LNCaP clone FGC (cell line): ENCODE measurements around the gene ASPN.

Experiments used
- DNase-seq: peaks from one replicate; pipeline ENCODE4 v3.0.0-alpha.2; 2011; ENCODE audit warnings: low read depth
- H3K4me3 ChIP-seq: 2 replicates; pipeline ENCODE4 v1.5.1; 2011; ENCODE audit warnings: mild to moderate bottlenecking, low read depth, low read length, control low read depth
- CTCF ChIP-seq: IDR thresholded peaks from 2 replicates; pipeline ENCODE4 v1.5.1; 2012; ENCODE audit warnings: mild to moderate bottlenecking; ENCODE audit not compliant: control insufficient read depth, insufficient read depth; ENCODE audit errors: extremely low read depth

Gene ASPN

DNA sequence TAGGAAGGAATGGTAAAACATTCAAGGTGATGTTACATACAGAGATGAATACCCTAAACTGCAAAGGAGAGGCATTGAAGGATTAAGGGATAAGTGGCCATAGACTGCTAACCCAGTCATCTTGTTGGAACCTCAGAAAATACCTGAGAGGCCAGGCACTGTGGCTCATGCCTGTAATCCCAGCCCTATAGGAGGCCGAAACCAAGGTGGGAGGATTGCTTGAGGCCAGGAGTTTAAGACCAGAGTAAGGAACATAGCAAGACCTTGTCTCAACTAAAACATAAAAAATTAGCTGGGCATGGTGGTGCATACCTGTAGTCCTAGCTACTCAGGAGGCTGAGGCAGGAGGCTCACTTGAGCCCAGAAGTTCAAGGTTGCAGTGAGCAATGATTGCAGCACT is 42.6 kb upstream of the ASPN start:
- no peak overlapping the region for H3K4me3 ChIP-seq
- DNase-seq: no peak
- TF ChIP-seq CTCF: no peak

DNA sequence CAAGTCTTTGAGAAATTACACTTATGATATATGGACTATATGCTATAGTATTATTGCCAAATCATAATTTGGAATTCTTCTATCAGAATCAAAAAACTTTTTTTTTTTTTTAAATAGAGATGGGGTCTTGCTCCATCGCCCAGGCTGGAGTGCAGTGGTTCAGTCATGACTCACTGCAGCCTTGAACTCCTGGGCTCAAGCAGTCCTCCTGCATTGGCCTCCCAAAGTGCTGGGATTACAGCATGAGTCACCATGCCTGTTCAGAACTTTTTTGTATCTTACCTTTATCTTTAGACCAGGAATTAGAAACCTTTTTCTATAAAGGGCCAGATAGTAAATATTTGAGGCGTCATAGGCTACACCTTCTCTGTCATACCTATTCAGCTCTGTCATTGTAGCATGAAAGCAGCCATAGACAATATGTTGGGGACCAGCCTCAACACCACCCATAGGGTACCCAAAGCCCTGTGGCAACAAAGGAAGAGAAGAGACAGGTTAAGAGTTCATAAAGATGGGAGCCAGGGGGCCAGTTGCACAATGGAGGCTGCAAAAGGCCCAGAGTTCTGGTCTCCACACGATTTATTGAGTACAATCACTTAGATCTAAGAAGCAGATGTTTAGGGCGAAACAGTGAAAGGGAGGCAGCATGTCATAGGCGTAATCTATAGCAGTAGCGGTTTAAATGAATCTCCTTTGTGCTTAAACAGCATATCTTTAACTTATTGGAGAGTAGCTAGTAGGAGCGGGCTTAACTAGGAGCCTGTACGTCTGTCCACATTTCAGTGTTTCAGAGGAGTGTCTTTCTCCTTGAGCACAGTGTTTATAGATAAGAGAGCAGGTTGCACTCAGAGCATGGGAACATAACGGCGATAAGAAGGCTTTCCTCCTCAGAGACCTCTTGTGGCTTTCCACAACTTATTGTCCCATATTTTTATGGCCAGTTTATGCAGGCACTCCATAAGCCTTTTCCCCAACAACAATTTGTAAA is 41.0 kb upstream of the ASPN start:
- no peak for TF ChIP-seq CTCF
- no peak overlapping the region for H3K4me3 ChIP-seq
- DNase-seq: no peak

DNA sequence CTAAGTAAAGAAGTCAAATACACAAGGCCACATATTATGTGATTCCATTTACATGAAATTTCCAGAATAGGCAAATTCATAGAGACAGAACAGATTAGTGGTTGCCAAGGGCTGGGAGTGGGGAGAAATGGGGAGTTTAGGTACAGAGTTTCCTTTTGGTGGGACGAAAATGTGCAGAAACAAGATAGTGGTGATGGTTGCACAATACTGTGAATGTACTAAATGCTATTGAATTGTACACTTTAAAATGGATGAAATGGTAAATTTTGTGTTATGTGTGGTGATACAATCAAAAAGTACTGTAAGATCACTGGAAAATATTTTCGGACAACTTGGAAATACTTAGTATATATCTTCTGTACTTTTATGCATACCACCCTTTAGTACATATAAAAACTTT is 38.5 kb upstream of the ASPN start:
- no peak overlapping the region for H3K4me3 ChIP-seq
- no peak for TF ChIP-seq CTCF
- no peak for DNase-seq

- DNase-seq: no peak
- H3K4me3 ChIP-seq: no peak overlapping the region
- no peak for TF ChIP-seq CTCF
Observed at GRCh38 chr9:92518199-92518598, 35.9 kb upstream of the ASPN start.

- H3K4me3 ChIP-seq: no peak overlapping the region
- DNase-seq: no peak
Observed at GRCh38 chr9:92517046-92517445, 34.7 kb upstream of the ASPN start.

DNA sequence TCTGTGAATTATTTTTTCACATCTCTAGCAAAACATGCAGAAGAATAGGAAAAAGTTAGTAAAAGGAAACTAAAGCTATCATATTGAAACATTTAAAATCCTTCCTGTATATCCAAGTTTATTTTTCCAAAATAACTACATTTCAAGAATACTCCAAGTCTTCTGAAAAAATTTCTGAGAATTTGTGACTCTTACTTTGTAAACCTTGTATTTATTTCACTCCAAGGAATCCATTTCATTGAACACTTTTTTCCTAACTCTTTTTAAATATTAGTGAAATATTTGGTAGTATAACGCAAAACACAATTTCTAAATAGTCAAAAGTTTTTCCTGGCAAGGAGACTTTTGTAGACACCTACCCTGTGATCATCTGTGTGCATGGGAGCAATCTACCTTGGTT is 34.2 kb upstream of the ASPN start:
- no peak for TF ChIP-seq CTCF
- DNase-seq: no peak
- no peak overlapping the region for H3K4me3 ChIP-seq

More at GRCh38 chr9:92517046-92517445, 34.7 kb upstream of the ASPN start:
- TF ChIP-seq CTCF: no peak
